Ovary (tissue), 9 donors: ENCODE measurements around the gene TMEM176B. TPM values are rescaled to one million over a fixed set of nuclear protein-coding genes. Genes with fewer than 3 reads are reported as not detected.

ENCODE experiments used
- DNase-seq, 5 donors: peaks; one replicate each; pipeline ENCODE4 v3.0.0-alpha.2; 2019 to 2020
- H3K27ac ChIP-seq, 2 donors: fragments of 200-600 bp; one replicate each; pipeline versions ENCODE4 v1.5.1 to v1.8.0; 2019 to 2022
- H3K27me3 ChIP-seq: fragments of 200-600 bp; one replicate; pipeline ENCODE4 v1.8.0; 2022
- H3K36me3 ChIP-seq: fragments of 200-600 bp; sonication (generic); one replicate; pipeline ENCODE4 v1.5.1; 2019
- H3K4me1 ChIP-seq: one replicate; pipeline ENCODE4 v1.8.1; 2013; ENCODE audit warnings: mild to moderate bottlenecking, moderate library complexity; ENCODE audit not compliant: insufficient read depth
- H3K4me3 ChIP-seq: fragments of 200-600 bp; sonication (generic); one replicate; pipeline ENCODE4 v1.5.1; 2017
- H3K9me3 ChIP-seq, 2 donors: fragments of 200-600 bp in 1 of 2; sonication (generic) in 1 of 2; one replicate each; pipeline versions ENCODE4 v1.5.1 to v1.8.1; 2013 to 2019; ENCODE audit warnings: mild to moderate bottlenecking in 1 of 2, moderate library complexity in 1 of 2
- CTCF ChIP-seq, 3 donors: fragments of 450-650 bp in 2 of 3; fragments of 200-600 bp in 1 of 3; IDR thresholded peaks; one replicate each; pipeline versions ENCODE4 v1.5.1 to v1.8.0; 2016 to 2022; ENCODE audit warnings: antibody characterized with exemption in 3 of 3, mild to moderate bottlenecking in 1 of 3
- EP300 ChIP-seq: sonication (generic); formaldehyde crosslinking; IDR thresholded peaks from one replicate; pipeline ENCODE4 v1.6.1; 2017; ENCODE audit warnings: antibody characterized with exemption
- POLR2A ChIP-seq: fragments of 450-650 bp; IDR thresholded peaks from one replicate; pipeline ENCODE4 v1.6.1; 2017; ENCODE audit warnings: antibody characterized with exemption, mild to moderate bottlenecking, moderate library complexity
- WGBS, 3 donors: extraction: QIAGEN DNeasy Blood & Tissue Kit in 1 of 3; methylation state at CpG; one replicate each; pipeline versions ENCODE4 v1.1.5 to v1.1.7; 2013 to 2017; 5-methylcytosine and 5-hydroxymethylcytosine counted together
- intact Hi-C, 4 donors: fragments of 100-400 bp; cut with DNase I; formaldehyde crosslinking; loops; one replicate each; pipeline versions ENCODE4 v1.11.0 to v1.15.1; 2022 to 2023
- polyA plus RNA-seq, 2 donors: library from polyadenylated mRNA; stranded (reverse); fragments of 200-250 nt in 1 of 2; fragments of 350-450 nt in 1 of 2; fragmentation: Illumina TruSeq in 1 of 2; extraction: RNeasy Lipid Tissue Mini Kit (QIAGEN cat#74804) in 1 of 2; gene quantifications; one replicate each; pipeline ENCODE4 v1.2.3, GENCODE V29; 2013 to 2014
- total RNA-seq, 7 donors: library from RNA; depleted of rRNA in 2 of 7; stranded (reverse); fragments of >200 nt in 2 of 7; fragmentation: NEBNext Ultra II Directional in 3 of 7; extraction: Animal tissue kit (Norgen Biotek cat#: 25700) in 3 of 7; gene quantifications; one replicate each; pipeline versions ENCODE4 v1.1.0 to v1.2.4, GENCODE V29; 2016 to 2023
- donor health status: DM: no; HTN: no; CAD: no; lungs with moderate emphysema.
- donor health status: DM: no; HTN: no; CAD: no.
- donor health status: Bipolar disorder and iron deficiency.
- donor health status: DM: yes; HTN: yes; CAD: no.
- donor health status: DM: no; HTN: no; CAD: no.
- donor health status: DM: yes; HTN: yes; CAD: no.

Gene TMEM176B
- total and polyA plus RNA-seq, 9 donors, result 86.7 to 145 (median 131) TPM

DNA sequence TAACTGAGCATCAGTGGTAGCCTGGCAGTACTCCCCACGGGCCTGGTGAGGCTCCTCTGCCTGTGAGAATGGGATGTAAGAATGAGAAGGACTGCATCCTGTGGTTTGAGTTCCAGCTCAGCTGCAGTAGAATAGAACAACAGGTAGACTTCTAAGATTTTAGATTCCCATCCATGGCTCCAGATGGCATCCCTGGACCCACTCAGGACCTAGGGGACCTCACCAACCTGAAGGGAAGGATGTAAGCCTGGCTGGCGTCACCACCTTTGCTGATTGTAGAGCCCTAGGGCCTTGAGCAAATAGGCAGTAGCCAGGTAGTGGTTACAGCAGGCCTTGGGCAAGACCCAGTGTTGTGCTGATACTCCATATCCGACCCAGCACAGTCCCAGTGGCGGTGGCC lies 42.6 kb upstream of the TMEM176B start:
- Histone ChIP-seq H3K9me3 (no peaks in the 10 kb centered on the region), H3K27ac (no peak overlapping the region), H3K4me1 (no peaks in the 10 kb centered on the region), H3K4me3 (no peak overlapping the region), H3K27me3 (no peaks in the 10 kb centered on the region), H3K36me3 (no peaks in the 10 kb centered on the region)
- intact Hi-C loops, result loop anchor here in 1 of 4 donors (1.0 kb wide), 1 partner anchor 31 kb away; no protein-coding TSS in a partner anchor
- WGBS, 3 donors, result 70 to 84% (median 79%) methylated on average over 4 of the region's 4 CpGs
- DNase-seq, result peak in 2 of 5 donors; percentile 2 to 17
- TF ChIP-seq EP300, result no peak
- no peak for TF ChIP-seq POLR2A
- no peak for TF ChIP-seq CTCF (IDR thresholded peaks at IDR 0.05)

- intact Hi-C loops, result loop anchor here in 1 of 4 donors (1.0 kb wide), 1 partner anchor 31 kb away; no protein-coding TSS in a partner anchor
- Histone ChIP-seq H3K27ac (no peak overlapping the region), H3K27me3 (no peaks in the 10 kb centered on the region), H3K9me3 (no peaks in the 10 kb centered on the region), H3K4me3 (no peak overlapping the region), H3K4me1 (no peaks in the 10 kb centered on the region), H3K36me3 (no peaks in the 10 kb centered on the region)
- DNase-seq, result no peak
- TF ChIP-seq POLR2A (no peak), EP300 (no peak), CTCF (IDR thresholded peaks at IDR 0.05) (no peak)
- 90 to 100% (median 95%) methylated on average over 3 of the region's 3 CpGs for WGBS, 3 donors
Measured at GRCh38 chr7:150842018-150842417, 41.9 kb upstream of the TMEM176B start.

DNA sequence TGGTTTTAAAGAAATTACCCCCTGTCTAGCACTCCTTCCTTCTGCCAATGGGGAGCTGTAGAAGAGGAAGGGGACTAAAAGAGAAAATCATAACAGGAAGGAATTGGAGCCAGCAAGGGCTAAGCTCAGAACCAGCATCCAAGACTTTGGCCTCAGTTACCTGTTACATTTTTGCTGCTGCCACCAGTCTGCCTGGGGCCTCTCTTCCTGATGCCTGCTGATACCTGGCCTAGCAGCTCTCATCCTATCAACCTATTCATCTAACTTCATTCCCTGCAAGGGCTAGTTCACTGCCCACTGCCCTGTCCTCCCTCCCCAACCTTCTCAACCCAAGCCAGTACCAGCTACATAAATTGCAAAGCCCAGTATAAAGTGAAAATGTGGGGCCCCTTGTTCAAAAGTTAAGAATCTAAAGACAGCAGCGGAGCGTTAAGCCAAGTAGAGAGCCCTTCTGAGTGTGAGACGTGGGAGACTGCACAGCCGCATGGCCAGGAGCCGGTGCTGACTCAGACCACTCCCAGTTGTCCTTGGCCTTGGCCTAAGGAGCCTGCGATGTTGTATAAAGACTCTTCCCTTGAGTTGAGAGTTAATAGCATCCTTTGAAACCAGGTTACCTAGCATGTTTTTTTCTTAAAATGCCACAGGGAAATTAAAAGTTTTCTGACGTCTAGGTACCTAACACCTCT lies 38.9 kb upstream of the TMEM176B start:
- Histone ChIP-seq H3K27me3 (no peaks in the 10 kb centered on the region), H3K4me1 (no peaks in the 10 kb centered on the region), H3K36me3 (no peaks in the 10 kb centered on the region), H3K27ac (peak overlapping the region in 1 of 2 donors; percentile 3), H3K9me3 (no peaks in the 10 kb centered on the region), H3K4me3 (no peak overlapping the region)
- 15 to 27% (median 18%) methylated on average over 7 of the region's 7 CpGs for WGBS, 3 donors
- TF ChIP-seq EP300 (no peak), CTCF (IDR thresholded peaks at IDR 0.05) (no peak), POLR2A (no peak)
- DNase-seq, result peak; percentile 60 to 68 (median 66)
- intact Hi-C loops, result no loop called here

DNA sequence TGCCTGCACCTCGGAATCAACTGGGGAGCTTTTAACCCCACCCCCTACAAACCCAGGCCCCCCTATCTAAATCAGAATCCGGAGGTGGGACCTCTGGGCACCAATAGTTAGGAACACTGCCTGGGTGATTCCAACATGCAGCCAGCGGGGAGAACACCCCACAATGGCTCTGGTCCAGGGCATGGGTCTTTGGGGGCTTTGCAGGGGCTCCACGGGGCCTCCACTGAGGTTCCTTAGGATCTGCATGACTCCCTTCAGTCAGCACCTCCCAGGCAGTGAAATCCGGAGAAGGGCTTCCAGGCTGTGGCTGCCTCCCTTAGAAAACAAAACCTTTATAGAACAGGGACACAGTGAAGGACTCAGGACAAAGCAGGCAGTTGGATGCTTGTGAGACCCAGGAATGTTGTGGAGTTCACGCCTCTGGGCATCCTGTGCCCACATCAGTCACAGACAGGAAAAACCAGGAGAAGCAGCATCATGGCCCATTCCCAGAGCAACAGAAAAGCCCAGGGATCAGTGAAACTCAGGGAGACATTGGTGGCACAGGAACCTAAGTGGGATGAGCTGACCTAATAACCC lies 35.6 kb upstream of the TMEM176B start:
- intact Hi-C loops, result no loop called here
- DNase-seq, result peak in 1 of 5 donors; percentile 1
- TF ChIP-seq EP300 (no peak), POLR2A (no peak), CTCF (IDR thresholded peaks at IDR 0.05) (no peak)
- Histone ChIP-seq H3K4me3 (no peak overlapping the region), H3K27ac (no peak overlapping the region), H3K27me3 (no peaks in the 10 kb centered on the region), H3K4me1 (peaks cover 6% of the 10 kb centered on the region), H3K9me3 (no peaks in the 10 kb centered on the region), H3K36me3 (no peaks in the 10 kb centered on the region)
- WGBS, 3 donors, result 78 to 89% (median 87%) methylated on average over 5 to 6 of the region's 6 CpGs
